ENCODE data around the gene ADAMTS16.

Gene ADAMTS16

GRCh38 chr5:5309645-5310044, 169.5 kb downstream of the ADAMTS16 start:
- Histone ChIP-seq H3K27ac (ENCODE audit: low read length) (no peak overlapping the region), H3F3A (ENCODE audit: insufficient read depth, low read length) (no peaks in the 10 kb centered on the region), H3K36me3 (replicated peaks; ENCODE audit: insufficient read depth, low read length) (no peaks in the 10 kb centered on the region), H3K4me2 (ENCODE audit: low read depth, low read length) (no peak overlapping the region), H3K4me3 (ENCODE audit: low read length) (no peak overlapping the region), H3K27me3 (replicated peaks; ENCODE audit: insufficient read depth, low read length) (no peaks in the 10 kb centered on the region), H3K9ac (ENCODE audit: low read length) (no peak overlapping the region), H4K20me1 (ENCODE audit: insufficient read depth, low read length) (no peaks in the 10 kb centered on the region), H3K9me2 (replicated peaks; ENCODE audit: insufficient read depth, low read length) (no peaks in the 10 kb centered on the region), H3K9me3 (replicated peaks; ENCODE audit: insufficient read depth, low read length) (no peaks in the 10 kb centered on the region), H2AFZ (ENCODE audit: low read length) (no peak overlapping the region), H3K79me2 (ENCODE audit: low read length) (no peaks in the 10 kb centered on the region), H3K4me1 (ENCODE audit: low read length) (no peaks in the 10 kb centered on the region)
- TF ChIP-seq EZH2 (optimal IDR thresholded peaks at IDR 0.05; ENCODE audit: low read depth, low read length) (no peak), EZH2phosphoT487 (IDR thresholded peaks at IDR 0.05; ENCODE audit: low read length) (no peak), CTCF (IDR thresholded peaks at IDR 0.05; ENCODE audit: low read length) (no peak)
- DNase-seq: no peak

- DNase-seq: no peak
- H3K4me2 ChIP-seq (ENCODE audit: low read depth, low read length): no peak overlapping the region
Observed at GRCh38 chr5:5313101-5313635, 173.0 kb downstream of the ADAMTS16 start.

GRCh38 chr5:5314166-5314565, 174.0 kb downstream of the ADAMTS16 start:
- H3K9ac ChIP-seq (ENCODE audit: low read length): no peak overlapping the region
- H3K27me3 ChIP-seq (replicated peaks; ENCODE audit: insufficient read depth, low read length): no peaks in the 10 kb centered on the region
- H3K9me2 ChIP-seq (replicated peaks; ENCODE audit: insufficient read depth, low read length): no peaks in the 10 kb centered on the region
- H3K4me2 ChIP-seq (ENCODE audit: low read depth, low read length): no peak overlapping the region
- no peaks in the 10 kb centered on the region for H4K20me1 ChIP-seq (ENCODE audit: insufficient read depth, low read length)
- no peak overlapping the region for H3K27ac ChIP-seq (ENCODE audit: low read length)
- no peak overlapping the region for H2AFZ ChIP-seq (ENCODE audit: low read length)
- H3K4me1 ChIP-seq (ENCODE audit: low read length): no peaks in the 10 kb centered on the region
- DNase-seq: no peak
- no peaks in the 10 kb centered on the region for H3F3A ChIP-seq (ENCODE audit: insufficient read depth, low read length)
- no peaks in the 10 kb centered on the region for H3K9me3 ChIP-seq (replicated peaks; ENCODE audit: insufficient read depth, low read length)
- no peak overlapping the region for H3K4me3 ChIP-seq (ENCODE audit: low read length)
- TF ChIP-seq CTCF (IDR thresholded peaks at IDR 0.05; ENCODE audit: low read length) (no peak), EZH2phosphoT487 (IDR thresholded peaks at IDR 0.05; ENCODE audit: low read length) (no peak)
- no peaks in the 10 kb centered on the region for H3K79me2 ChIP-seq (ENCODE audit: low read length)
- H3K36me3 ChIP-seq (replicated peaks; ENCODE audit: insufficient read depth, low read length): no peaks in the 10 kb centered on the region

More at GRCh38 chr5:5313101-5313635, 173.0 kb downstream of the ADAMTS16 start:
- no peaks in the 10 kb centered on the region for H3K27me3 ChIP-seq (replicated peaks; ENCODE audit: insufficient read depth, low read length)
- H3K27ac ChIP-seq (ENCODE audit: low read length): no peak overlapping the region
- no peaks in the 10 kb centered on the region for H3F3A ChIP-seq (ENCODE audit: insufficient read depth, low read length)
- no peak overlapping the region for H3K4me3 ChIP-seq (ENCODE audit: low read length)
- H3K79me2 ChIP-seq (ENCODE audit: low read length): no peaks in the 10 kb centered on the region
- no peaks in the 10 kb centered on the region for H4K20me1 ChIP-seq (ENCODE audit: insufficient read depth, low read length)
- no peaks in the 10 kb centered on the region for H3K9me2 ChIP-seq (replicated peaks; ENCODE audit: insufficient read depth, low read length)
- H3K4me1 ChIP-seq (ENCODE audit: low read length): no peaks in the 10 kb centered on the region
- no peak overlapping the region for H3K9ac ChIP-seq (ENCODE audit: low read length)
- H3K36me3 ChIP-seq (replicated peaks; ENCODE audit: insufficient read depth, low read length): no peaks in the 10 kb centered on the region
- H3K9me3 ChIP-seq (replicated peaks; ENCODE audit: insufficient read depth, low read length): no peaks in the 10 kb centered on the region
- TF ChIP-seq EZH2 (optimal IDR thresholded peaks at IDR 0.05; ENCODE audit: low read depth, low read length) (no peak), EZH2phosphoT487 (IDR thresholded peaks at IDR 0.05; ENCODE audit: low read length) (no peak), CTCF (IDR thresholded peaks at IDR 0.05; ENCODE audit: low read length) (no peak)
- no peak overlapping the region for H2AFZ ChIP-seq (ENCODE audit: low read length)

All from MM.1S (cell line).